LHCN-M2 (cell line): ENCODE measurements around the gene DEAF1. TPM values are rescaled to one million over a fixed set of nuclear protein-coding genes. Genes with fewer than 3 reads are reported as not detected.

Experiments
- DNase-seq: peaks from one replicate; pipeline ENCODE4 v3.0.0-alpha.2; 2012; ENCODE audit warnings: low read depth
- total RNA-seq: library from RNA; depleted of rRNA; stranded (reverse); fragments of >200 nt; gene quantifications from 2 replicates; pipeline ENCODE4 v1.2.3, GENCODE V29; 2014

Gene DEAF1
- total RNA-seq, 1 experiment from 2014 or later = 39.4 TPM

DNA sequence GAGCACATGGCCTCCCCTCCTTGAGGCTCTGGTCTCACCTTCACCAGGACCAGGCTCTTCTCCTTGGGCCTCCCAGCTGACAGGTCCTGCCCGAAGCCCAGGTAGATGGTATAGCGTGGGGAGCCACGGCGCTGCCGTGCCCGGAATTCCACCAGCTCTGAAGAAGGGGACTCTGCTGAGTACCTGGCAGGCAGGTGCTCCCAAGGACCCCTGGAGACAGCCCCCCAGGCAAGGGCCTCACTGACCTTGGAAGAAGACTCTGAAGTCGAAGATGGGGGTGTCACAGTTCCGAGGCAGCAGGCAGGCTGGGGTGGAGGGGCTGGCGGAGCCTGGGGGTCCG lies 82.1 kb downstream of the DEAF1 start:
- DNase-seq = no peak

DNA sequence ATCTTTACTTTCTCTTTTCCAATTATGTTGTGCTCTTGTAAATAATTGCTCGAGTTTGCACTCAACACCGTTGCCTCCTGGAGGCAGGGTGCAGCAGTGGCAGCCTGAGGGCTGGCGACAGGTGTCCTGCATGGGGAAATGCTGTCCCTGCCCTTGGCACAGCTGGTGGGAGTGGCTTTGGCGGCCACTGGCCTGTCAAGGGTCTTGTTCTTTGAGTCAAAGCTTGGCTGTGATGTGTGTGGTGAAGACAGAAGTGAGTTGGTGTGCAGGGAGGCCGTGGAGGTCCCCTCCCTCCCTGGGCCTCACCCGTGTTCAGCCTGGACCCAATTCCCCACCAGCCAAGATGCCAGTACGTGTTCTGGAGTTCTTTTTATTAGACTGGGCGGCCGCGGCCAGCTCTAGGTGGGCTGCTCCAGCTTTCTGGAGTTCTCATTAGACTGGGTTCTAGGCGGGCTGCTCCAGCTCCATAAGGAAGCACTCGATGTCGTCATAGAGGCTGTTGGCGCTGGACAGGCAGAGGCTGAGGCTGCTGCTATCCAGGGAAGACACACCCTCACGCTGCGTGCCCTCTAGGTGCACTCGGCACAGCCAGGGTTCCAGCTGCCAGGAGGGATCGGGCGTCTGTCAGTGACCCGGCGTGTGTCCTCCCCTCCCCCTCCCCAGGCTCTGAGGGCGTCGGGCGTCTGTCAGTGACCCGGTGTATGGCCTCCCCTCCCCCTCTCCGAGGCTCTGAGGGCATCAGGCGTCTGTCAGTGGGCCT lies 82.6 kb downstream of the DEAF1 start:
- DNase-seq = peak; percentile 85

DNA sequence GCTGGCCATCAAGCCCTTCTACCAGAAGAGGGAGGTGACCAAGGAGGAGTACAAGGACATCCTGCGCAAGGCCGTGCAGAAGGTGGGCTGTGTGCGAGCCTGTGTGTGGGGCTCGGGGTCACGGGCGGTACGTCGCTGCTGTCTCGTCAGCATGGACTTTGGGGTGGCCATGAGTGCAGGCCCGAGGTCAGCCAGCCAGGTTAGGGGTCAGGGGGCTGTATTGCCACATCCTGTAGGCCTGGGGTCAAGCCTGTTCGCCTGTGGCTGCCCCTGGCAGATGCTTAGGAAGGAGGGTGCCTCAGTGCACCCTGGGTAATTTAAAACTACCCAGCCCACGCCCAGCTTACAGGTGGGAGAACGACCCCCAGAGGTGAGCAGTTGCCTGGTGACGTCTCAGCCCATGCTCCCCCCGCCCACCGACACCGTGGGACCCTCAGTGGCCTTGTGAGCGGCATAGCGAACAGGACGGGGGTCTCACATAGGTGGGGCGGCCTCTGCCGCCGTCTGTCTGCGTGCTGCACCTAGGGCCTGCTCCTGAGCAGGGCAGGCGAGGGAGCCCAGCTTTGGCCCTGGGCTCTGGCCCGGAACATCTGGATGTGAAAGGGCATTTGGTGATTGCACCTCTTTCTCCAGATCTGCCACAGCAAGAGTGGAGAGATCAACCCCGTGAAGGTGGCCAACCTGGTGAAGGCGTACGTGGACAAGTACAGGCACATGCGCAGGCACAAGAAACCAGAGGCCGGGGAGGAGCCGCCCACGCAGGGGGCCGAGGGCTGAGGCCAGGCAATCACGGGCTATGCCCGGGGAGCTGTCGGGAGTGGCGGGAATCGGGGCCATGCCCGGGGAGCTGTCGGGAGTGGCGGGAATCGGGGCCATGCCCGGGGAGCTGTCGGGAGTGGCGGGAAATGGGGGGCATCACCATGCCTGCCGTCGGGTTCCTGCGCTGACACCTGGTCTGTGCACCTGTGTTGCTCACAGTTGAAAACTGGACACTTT lies 83.7 kb downstream of the DEAF1 start:
- DNase-seq = no peak

DNA sequence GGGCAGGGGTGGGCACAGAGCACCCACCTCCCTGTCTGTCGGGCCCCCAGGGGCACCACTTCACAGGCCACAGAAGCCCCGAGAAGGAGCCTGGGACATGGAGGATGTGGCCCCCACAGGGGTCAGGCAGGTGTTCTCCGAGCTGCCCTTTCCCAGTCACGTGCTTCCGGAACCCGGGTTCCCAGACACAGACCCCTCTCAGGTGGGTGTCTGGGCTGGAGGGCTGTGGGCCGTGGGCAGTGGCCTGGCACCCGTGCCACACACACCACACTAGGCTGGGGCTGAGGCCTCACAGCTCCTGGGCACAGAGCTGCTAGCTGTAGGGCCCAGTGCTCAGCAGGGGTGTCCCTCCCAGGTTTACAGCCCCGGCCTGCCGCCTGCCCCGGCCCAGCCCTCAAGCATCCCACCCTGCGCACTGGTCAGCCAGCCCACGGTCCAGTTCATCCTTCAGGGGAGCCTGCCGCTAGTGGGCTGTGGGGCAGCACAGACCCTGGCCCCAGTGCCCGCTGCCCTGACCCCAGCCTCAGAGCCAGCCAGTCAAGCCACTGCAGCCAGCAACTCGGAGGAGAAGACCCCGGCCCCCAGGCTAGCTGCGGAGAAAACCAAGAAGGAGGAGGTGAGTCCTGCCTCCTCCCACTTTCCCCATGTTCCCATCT lies 84.7 kb downstream of the DEAF1 start:
- no peak for DNase-seq

DNA sequence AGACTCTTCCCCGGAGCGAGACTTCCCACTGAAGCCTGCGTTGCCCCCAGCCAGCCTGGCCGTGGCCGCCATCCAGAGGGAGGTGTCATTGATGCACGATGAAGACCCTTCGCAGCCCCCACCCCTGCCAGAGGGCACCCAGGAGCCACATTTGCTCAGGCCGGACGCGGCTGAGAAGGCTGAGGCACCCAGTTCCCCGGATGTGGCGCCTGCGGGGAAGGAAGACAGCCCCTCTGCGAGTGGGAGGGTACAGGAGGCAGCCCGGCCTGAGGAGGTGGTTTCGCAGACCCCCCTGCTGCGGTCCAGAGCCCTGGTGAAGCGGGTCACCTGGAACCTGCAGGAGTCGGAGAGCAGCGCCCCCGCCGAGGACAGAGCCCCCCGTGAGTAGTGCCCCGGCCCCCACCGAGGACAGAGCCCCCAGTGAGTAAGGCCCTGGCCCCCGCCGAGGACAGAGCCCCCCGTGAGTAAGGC lies 85.6 kb downstream of the DEAF1 start:
- DNase-seq = no peak

DNA sequence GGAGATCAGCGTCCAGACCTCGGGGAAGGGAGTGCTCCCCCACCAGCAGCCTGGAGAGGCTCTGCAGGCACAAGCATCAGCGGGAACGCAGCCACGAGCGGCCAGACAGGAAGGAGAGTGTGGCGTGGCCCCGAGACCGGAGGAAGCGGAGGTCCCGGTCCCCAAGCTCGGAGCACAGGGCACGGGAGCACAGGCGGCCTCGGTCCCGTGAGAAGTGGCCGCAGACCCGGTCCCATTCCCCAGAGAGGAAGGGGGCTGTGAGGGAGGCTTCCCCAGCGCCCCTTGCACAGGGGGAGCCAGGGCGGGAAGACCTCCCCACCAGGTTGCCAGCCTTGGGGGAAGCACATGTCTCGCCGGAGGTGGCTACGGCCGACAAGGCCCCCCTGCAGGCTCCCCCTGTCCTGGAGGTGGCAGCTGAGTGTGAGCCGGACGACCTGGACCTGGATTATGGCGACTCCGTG lies 86.2 kb downstream of the DEAF1 start:
- DNase-seq = no peak

DNA sequence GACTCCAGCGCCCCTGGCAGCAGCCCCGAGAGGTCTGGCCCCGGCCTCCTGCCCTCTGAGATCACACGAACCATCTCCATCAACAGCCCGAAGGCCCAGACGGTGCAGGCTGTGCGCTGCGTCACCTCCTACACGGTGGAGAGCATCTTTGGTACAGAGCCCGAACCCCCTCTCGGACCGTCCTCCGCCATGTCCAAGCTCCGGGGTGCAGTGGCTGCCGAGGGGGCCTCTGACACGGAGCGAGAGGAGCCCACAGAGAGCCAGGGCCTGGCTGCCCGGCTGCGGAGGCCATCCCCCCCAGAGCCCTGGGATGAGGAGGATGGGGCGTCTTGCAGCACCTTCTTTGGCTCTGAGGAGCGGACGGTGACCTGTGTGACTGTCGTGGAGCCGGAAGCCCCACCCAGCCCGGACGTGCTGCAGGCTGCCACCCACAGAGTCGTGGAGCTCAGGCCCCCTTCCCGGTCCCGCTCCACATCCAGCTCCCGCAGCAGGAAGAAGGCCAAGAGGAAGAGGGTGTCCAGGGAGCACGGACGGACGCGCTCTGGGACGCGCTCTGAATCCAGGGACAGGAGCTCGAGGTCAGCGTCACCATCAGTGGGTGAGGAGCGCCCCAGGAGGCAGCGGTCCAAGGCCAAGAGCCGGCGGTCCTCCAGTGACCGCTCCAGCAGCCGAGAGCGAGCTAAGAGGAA lies 86.9 kb downstream of the DEAF1 start:
- DNase-seq = no peak

DNA sequence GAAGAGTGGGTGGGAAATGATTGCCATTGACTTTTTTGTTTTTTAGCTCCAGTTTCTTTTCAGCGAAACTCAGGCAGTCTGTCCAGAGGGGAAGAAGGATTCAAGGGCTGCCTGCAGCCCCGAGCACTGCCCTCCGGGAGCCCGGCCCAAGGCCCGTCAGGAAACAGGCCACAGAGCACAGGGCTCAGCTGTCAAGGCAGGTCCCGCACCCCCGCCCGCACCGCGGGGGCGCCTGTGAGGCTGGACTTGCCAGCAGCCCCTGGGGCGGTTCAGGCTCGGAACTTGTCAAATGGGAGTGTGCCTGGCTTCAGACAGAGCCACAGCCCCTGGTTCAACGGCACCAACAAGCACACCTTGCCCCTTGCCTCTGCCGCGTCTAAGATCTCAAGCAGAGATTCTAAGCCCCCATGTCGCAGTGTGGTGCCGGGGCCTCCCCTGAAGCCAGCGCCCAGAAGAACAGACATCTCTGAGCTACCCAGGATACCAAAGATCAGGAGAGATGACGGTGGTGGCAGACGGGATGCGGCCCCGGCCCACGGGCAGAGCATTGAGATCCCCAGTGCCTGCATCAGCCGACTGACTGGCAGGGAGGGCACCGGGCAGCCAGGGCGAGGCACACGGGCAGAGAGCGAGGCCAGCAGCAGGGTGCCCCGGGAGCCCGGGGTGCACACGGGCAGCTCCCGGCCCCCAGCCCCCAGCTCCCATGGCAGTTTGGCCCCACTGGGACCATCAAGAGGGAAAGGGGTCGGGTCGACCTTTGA lies 87.8 kb downstream of the DEAF1 start:
- DNase-seq = no peak

DNA sequence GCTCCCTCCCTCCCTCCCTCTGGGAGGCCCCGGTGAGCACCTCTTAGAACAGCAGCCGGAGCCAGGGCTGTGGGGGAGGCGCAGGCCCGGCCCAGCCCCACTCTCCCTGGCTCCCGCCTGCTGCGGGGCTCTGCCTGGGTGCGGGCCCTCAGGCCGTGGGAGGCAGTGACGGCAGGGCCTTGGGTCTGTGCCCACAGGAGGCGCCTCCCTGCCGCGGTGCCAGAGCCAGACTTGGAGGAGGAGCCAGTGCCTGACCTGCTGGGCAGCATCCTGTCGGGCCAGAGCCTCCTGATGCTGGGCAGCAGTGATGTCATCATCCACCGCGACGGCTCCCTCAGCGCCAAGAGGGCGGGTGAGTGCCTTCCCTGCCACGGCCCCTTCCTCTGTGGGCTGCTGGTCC lies 88.8 kb downstream of the DEAF1 start:
- DNase-seq = no peak

DNA sequence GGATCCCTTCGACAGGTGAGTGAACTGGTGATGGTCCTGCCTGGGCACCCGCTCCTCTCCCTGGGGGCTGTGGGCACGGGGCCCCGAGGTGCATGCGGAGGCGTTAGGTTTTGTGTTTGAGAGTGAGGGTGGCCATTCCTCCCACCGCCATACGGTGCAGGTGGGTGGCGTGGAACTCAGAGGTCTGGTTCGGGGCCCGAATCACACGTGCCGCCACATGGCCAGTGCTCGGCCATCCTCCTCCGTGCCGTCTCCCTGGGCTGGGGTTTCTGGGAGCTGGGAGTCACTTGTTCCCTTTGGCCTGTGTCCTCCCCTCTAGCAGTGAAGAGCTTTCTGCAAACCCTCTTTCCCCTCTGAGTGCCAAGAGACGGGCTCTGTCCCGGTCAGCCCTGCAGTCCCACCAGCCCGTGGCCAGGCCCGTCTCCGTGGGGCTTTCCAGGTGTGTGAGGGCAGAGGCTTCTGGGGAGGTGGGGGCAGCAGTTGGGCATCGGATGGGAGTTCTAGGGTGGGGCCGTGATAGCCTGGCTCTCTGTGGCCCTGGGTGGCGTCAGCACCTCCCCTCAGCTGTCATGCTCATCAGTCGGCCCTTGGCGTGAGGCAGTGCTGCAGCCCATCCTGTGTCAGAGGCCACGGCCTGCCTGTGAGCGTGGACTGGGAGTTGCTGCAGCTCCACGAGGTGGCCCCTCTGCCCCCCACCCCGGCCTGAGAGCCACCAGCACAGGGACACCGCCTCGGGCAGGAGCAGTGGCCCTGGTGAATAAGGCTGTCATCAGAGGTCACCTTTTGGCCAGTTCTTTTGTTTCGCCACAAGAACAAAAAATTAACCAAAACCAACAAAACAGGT lies 89.5 kb downstream of the DEAF1 start:
- no peak for DNase-seq

DNA sequence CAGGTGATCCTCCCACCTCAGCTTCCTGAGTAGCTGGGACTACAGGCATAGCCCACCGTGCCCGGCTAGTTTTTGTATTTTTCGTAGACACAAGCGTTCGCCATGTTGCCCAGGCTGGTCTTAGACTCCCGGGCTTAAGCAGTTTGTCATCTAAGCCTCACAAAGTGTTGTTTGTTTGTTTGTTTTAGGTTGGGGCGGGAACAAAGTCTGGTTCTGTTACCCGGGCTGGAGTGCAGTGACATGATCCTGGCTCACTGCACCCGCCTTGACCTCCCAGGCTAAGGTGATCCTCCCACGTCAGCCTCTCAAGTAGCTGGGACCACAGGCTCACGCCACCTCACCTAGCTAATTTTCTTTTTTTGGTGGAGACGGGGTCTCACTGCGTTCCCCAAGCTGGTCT lies 91.9 kb downstream of the DEAF1 start:
- DNase-seq = no peak

DNA sequence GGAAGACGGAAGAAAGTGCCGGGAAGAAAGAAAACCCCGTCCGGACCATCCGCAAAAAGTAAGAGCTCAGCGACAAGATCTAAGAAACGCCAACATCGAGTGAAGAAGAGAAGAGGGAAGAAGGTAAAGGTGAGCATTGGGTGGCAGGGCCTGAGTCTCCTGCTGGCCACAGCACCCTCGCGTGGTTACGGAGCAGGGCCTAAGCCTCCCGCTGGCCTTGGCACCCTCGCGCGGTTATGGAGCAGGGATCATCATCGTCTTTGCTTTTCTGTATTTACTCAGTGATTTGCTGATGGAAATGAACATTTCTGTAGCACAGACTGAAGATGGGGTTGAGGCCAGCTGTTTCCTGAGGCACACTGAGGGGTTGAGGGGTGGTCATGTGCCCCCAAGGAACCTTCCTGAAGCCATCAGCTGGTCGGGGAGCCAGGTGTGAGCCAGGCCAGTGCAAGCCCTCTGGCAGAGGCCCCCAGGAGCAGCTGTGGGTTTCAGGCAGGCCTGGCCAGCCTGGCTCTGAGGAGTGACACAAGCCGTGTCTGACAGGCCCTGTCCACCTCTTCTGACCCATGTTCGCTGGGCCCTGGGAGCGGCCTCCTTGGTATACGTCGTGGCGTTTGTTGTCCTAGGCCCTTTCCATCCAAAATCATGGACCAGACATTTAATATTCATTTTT lies 93.3 kb downstream of the DEAF1 start:
- no peak for DNase-seq

DNA sequence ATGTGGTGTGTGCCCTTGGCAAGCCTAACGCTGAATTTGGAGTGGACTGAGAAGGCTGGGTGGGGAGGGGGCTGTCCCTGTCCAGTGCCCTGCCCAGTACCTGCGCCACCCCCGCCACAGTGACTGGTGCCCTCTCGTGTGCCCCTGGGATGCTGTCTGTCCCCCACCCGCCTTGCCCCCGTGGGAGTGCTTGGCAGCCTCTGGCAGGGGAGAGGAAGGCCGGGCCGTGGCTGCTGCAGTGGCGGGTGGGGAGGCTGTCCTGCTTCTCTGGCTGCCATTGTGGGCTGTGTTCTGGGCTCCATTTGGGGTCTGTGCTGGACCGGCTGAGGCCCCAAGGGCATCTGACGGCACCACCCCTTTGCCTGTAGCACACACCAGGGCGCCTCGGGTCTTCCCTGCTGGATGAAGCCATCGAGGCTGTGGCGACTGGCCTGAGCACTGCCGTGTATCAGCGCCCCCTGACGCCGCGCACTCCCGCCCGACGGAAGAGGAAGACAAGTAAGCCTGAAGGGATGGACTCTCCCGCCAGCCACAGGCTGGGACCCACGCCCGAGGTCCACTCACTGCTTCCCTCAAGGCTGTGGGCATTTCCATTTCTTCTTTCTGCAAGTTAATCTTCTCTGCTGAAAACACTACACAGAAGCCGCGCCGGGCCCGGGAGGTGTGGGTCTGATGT lies 96.9 kb downstream of the DEAF1 start:
- DNase-seq = no peak

DNA sequence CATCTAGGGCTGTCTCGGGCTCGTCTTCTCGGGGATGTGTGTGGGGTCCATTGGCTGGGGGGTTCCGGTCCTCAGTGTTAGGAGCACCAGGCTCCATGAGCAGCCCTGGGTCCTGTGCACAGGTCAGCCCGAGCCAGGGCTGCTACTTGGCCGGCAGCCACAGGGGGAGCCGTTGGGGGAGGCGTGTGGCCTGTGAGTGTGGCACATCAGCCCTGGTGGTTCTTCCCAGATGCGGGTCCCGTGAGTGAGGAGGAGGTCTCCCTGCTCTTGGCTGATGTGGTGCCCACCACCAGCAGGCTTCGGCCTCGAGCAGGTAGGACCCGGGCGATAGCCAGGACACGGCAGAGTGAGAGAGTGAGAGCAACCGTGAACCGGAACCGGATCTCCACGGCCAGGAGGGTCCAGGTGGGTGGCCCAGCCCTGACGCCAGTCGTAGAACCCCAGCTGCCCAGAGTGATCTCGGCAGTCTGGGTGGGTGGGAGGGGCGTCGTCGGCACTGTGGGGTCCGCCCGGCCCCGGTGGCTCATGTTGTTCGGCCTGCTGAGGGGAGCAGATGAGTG lies 97.8 kb downstream of the DEAF1 start:
- DNase-seq = no peak

DNA sequence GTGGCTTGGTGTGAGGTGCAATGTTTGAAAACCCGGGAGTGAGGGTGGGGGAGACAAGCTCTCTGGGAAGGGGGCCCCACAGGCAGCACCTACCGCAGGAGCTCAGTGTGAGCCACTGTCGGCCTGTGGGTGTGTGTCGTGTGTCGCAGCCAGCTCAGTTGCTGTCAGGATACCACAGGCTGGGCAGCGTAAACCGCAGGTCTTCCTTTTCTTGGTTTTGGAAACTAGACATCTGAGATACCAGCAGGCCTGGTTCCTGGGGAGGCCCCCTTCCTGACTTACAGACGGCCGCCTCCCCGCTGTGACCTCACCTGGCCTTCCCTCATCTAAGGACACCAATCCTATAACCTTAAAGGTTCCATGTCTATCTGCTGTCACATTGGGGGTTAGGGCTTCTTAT lies 98.6 kb downstream of the DEAF1 start:
- DNase-seq = no peak

DNA sequence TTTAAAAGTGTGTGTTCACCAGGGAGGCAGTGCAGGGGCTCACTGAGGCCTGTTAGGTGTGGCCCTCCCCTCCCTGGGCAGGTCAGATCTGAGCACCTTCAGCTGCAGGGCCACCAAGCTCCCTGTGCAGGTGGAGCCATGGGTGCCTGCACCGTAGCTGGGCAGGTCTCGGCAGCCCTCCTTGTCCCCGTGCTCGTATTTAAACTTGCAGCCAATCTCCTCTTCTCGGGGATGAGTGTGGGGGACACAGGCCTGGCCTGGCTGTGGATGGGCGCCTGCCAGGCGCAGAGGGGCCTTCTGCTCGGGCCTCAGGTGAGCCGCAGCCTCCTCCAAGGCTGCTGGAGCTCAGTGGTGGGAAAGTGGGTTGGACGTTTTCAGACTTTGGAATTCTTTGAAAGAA lies 99.6 kb downstream of the DEAF1 start:
- no peak for DNase-seq
